GM18867 (cell line): ENCODE results near the gene MDM4.
"Not testable (repeated sequence)": the region's sequence is repeated elsewhere in the genome, so short reads cannot be mapped to it uniquely, and the experiment has no call there.

Experiments used
- ATAC-seq: cut with Tn5 transposase; IDR thresholded peaks from one replicate; pipeline ENCODE4 v1.9.1; 2021; ENCODE audit warnings: mild to moderate bottlenecking, moderate library complexity; ENCODE audit not compliant: unreplicated experiment

MDM4 gene

GRCh38 chr1:204560002-204560401 lies 43.8 kb downstream of the MDM4 start:
- ATAC-seq = not testable (repeated sequence)

- no peak for ATAC-seq
Observed at GRCh38 chr1:204560590-204561150, 44.5 kb downstream of the MDM4 start.

GRCh38 chr1:204562075-204562990 lies 46.1 kb downstream of the MDM4 start:
- ATAC-seq = no peak

DNA sequence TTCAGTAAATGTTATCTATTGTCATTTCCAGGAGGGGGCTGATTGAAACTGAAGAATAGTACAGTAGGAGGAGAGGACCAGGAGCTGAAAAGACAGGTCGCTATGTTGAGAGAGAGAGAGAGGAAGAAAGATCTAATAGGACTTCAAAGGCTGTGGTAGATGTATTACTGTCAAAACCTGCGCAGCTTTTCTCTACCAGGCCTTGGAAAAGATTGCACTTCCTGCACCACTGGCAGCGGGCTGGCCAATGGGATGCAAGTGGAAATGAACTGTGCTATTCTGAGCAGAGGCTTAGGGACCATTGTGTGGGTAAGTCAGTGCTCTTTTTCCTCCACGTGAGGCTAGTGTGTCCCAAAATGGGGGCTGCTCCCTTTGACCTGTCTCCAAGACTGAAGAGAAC lies 47.1 kb downstream of the MDM4 start:
- no peak for ATAC-seq

DNA sequence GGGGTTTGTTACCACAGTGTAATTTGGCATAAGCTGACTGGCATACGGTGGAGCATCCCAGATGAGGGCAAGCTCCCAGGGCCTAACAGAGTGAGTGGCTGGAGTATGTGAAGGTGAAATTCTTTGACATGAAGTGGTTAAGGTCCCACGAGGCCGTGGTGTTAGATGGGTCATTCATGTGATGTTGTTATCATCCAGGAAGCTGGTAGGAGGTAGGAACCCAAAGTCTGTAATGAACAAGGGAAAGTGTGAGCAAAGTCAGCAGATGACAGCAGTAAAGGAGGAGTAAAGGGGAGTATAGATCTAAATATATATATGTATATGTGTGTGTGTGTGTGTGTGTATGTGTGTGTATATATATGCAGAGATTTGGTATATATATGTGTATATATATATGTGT lies 47.6 kb downstream of the MDM4 start:
- ATAC-seq = no peak

DNA sequence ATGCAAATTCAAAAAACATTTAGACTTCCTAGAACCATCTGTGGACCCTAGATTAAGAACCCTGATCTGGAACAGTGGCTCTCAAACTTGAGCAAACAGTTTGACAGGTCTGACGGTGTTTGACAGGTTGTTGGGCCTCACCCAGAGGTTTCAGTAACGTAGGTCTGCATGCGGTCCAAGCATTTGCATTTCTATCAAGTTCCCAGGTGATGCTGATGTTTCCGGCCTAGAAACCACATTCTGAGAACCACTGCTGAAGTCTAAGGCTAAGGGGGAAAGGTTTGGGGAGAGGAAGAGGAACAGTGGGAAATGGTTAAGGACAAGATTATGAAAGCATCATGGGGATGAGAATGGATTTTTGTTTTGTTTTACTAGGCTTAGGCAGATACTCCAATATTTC lies 48.6 kb downstream of the MDM4 start:
- ATAC-seq = peak; percentile 83

DNA sequence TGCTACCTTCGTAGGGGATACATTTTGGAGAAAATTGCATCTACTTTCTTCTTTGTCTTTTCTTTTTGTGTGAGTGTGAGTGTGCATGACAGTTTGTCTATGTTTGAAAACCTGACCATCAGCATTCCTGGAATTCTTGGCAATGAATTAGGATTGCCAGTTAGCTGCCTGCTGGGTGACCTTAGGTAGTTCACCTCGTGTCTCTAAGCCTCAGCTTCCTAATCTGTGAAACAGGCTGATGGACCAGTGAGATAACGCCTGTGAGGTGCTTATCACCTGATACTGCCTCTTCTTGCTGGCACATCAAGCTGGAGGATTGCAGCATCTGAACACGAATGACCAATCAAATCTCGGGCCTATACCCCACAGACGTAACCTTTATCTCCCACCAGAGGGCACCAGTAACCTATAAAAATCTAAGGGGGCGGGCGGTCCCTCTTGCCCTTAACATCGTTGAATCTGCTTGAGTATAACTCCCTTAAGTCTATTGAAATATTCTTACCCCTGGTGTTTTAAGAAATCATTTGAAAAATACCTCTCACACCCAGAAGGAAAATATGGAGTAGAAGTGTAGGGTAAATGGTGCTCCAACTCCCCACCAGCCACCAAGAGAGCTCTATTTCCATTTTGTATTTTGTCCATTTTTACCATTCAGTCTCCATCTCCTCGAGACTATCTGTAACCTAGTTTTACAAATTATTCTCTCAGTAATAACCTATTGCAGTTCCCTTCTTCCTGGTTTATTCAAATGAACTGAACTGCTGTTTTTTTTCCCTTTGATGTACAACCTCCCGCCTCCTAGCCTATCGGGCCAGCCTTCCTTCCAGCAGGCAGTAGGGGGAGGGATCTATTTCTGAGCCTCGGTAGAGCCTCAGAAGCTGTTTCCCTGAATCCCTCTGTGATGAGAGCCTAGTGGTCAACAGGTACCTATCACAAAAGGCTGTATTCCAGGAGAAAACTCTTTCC lies 49.7 kb downstream of the MDM4 start:
- peak; percentile 46 for ATAC-seq

DNA sequence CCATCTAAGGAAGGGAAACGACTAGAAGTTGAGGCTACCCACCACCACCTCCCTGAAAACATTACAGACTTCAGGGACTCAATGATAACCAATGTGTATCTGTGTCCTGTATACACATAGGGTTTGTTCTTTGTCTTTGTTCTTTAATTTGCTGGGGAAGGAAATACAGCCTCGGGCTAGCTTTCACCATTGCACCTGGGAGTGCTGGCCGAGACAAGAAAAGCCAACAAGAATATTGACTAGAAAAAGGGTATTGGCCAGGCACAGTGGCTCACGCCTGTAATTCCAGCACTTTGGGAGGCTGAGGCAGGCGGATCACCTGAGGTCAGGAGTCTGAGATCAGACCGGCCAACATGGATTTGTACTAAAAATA lies 50.4 kb downstream of the MDM4 start:
- ATAC-seq = no peak

DNA sequence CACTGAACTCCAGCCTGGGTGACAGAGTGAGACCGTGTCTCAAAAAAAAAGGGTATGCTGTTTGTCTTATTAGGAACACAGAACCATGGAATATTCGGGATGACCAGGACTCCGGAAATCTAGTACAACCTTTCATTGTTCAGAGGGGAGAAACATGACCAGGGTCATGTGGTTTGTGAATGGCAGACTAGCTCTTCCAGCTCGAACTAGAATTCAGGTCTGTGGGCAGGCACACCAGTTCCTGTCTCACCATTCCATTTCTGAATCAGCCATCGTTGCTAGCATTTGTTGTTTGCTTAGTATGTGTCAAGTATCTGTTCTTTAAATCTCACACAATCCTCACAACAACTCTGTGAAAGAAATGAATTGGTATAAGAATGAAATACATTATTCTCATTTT lies 50.9 kb downstream of the MDM4 start:
- no peak for ATAC-seq

GRCh38 chr1:204568576-204569315 lies 52.5 kb downstream of the MDM4 start:
- no peak for ATAC-seq

- ATAC-seq = no peak
Observed at GRCh38 chr1:204569478-204569877, 53.3 kb downstream of the MDM4 start.

DNA sequence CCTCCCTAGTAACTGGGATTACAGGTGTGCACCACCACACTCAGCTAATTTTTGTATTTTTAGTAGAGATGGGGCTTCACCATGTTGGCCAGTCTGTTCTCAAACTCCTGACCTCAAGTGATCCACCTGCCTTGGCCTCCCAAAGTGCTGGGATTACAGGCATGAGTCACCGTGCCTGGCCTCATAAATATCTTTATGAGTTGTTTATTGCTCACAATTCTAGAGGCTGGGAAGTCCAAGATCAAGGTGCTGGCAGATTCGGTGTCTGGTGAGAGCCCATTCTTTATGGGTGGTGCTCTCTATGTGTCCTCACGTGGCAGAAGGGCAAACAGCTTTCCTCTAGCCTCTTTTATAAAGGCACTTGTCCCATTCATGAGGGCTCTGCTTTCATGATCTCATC lies 53.8 kb downstream of the MDM4 start:
- ATAC-seq = not testable (repeated sequence)

- no peak for ATAC-seq
Observed at GRCh38 chr1:204571128-204571527, 54.9 kb downstream of the MDM4 start.

DNA sequence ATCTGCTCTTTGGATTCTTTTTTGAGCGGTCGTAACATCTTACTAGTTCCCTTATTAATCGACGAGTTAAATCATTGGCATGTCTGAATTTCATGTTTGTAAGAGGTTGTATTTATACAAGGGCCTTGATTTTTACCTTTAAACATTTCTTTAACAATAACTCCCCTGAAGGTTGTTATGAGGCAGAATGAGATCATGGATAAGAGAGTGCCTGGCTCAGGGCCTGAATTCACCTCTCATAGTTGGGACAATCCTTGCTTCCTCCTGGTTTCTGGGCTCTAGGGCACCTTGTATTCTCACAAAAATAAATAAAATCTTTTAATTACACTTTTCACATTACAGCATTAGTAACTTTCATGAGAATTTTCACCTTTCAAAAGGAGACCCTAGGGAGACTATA lies 55.4 kb downstream of the MDM4 start:
- ATAC-seq = no peak

GRCh38 chr1:204572923-204573922 lies 57.0 kb downstream of the MDM4 start:
- ATAC-seq = no peak

DNA sequence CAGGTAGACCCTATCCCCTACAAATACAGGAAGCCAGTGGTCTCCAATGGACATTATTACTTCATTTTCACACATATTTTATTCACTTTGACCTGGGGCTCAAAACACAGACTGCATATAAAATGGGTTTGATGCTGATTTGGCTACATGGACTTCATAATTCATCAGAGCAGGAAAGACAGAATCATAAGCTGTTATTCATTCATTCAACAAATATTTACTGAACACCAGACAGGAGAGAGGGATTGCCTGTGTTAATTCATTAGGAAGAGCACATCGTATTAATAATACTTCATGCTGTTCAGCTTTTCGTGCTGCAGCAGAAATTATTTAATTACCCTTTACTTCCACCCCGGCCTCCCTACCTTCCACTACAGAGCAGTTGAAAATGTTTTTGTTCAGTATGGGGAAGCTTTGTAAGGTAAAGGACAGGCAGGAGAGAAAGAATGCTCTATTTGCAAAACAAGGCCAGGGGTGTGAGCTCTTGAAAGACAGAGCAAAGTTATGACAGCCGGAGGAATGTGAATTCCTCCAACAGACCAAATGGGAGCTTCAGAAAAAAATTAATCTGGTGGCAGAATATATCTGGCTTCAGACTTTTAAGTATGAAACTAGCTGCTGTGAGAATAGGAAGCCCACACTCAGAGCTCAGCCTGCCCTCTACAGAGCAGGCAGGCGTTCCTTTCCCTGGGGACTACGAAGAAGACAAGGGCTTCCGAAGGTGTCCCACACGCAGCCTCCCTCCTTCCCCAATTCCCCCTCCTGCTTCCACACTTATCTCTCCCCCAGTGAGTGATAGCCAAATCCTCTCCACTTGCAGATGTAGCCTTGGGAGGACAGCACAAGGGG lies 58.0 kb downstream of the MDM4 start:
- ATAC-seq = no peak

GRCh38 chr1:204574865-204575163 lies 58.6 kb downstream of the MDM4 start:
- no peak for ATAC-seq

DNA sequence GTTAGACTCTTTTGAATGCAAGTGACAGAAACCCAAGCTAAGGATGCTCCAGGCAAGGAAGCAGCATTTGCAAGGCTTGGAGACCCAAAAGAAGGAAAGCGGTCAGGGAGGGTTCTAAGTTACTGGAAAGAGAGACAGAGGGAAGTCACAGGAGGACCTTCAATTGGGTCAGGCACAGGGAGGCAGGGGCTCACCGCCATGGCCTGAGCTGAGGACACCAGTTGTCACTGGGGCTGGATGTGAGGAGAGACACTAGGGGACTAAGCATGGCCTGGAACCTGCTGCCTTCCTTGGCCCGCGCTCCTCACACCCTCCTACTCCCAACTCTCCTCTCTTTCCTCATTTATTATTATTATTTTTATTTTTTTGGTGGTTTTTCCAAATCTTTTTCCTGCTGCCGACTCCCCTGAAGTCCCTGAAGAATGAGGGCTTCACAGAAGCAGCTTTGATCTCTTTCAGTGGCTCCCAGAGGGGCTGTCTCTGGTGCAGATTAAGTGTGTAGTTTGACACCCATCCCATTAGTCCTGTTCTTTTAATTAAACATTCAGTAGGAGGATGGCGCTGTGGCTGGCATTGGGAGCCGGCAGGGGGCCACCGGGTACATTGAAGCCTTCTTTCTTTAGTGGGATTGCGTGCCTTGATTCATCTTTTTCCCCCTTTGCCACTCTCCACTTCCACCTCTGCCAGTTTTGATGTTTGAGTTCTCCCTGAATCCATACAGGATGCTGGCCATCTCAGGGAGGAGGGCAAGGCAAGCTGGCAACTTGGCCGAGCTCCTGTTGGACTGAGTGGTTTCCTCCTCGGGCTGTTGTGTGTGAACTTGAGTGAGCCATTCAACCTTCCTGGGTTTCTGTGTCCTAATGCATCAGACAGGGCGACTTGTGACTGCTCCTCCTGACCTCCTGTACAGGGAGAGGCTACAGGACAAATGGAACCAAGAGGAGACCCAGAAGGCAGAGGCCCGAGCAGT lies 59.3 kb downstream of the MDM4 start:
- no peak for ATAC-seq
